ENCODE data around the gene TTF1. TPM values are rescaled to one million over a fixed set of nuclear protein-coding genes. Genes with fewer than 3 reads are reported as not detected.

TTF1 gene
- total and polyA plus RNA-seq, 11 donors: 13.0 to 25.2 (median 16.8) TPM

- no peaks in the 10 kb centered on the region for H3K4me1 ChIP-seq
- WGBS, 4 donors: 97 to 98% (median 97%) methylated on average over 3 of the region's 3 CpGs
- no peak overlapping the region for H3K4me3 ChIP-seq
- H3K36me3 ChIP-seq: peaks cover 3 to 99% (median 97%) of the 10 kb centered on the region in 9 donors
- no peak overlapping the region for H3K27ac ChIP-seq
- H3K9me3 ChIP-seq: no peaks in the 10 kb centered on the region
- DNase-seq (no peak), ATAC-seq (no peak)
- intact Hi-C loops (cut with DNase I): no loop called here
- H3K27me3 ChIP-seq: no peaks in the 10 kb centered on the region
- no peak for TF ChIP-seq POLR2A (IDR thresholded peaks at IDR 0.05)
- TF ChIP-seq, protein P1, sequence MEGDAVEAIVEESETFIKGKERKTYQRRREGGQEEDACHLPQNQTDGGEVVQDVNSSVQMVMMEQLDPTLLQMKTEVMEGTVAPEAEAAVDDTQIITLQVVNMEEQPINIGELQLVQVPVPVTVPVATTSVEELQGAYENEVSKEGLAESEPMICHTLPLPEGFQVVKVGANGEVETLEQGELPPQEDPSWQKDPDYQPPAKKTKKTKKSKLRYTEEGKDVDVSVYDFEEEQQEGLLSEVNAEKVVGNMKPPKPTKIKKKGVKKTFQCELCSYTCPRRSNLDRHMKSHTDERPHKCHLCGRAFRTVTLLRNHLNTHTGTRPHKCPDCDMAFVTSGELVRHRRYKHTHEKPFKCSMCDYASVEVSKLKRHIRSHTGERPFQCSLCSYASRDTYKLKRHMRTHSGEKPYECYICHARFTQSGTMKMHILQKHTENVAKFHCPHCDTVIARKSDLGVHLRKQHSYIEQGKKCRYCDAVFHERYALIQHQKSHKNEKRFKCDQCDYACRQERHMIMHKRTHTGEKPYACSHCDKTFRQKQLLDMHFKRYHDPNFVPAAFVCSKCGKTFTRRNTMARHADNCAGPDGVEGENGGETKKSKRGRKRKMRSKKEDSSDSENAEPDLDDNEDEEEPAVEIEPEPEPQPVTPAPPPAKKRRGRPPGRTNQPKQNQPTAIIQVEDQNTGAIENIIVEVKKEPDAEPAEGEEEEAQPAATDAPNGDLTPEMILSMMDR (IDR thresholded peaks at IDR 0.05): no peak
Measured at GRCh38 chr9:132334364-132334763, 72.3 kb downstream of the TTF1 start.

- no peak overlapping the region for H3K4me3 ChIP-seq
- H3K27me3 ChIP-seq: no peaks in the 10 kb centered on the region
- H3K9me3 ChIP-seq: no peaks in the 10 kb centered on the region
- H3K4me1 ChIP-seq: no peaks in the 10 kb centered on the region
- DNase-seq: no peak
- 53 to 78% (median 56%) methylated on average over 1 of the region's 1 CpG for WGBS, 4 donors
- intact Hi-C loops (cut with DNase I): no loop called here
- H3K36me3 ChIP-seq: peaks cover 3 to 99% (median 97%) of the 10 kb centered on the region in 9 donors
- ATAC-seq: peak in 2 of 4 donors; percentile 42 to 47
- H3K27ac ChIP-seq: no peak overlapping the region
- TF ChIP-seq, protein P1 (IDR thresholded peaks at IDR 0.05): no peak
- TF ChIP-seq POLR2A (IDR thresholded peaks at IDR 0.05): no peak
Measured at GRCh38 chr9:132333556-132333955, 73.1 kb downstream of the TTF1 start.

- WGBS, 4 donors: 97 to 100% (median 98%) methylated on average over 4 of the region's 4 CpGs
- DNase-seq: no peak
- Histone ChIP-seq H3K4me3 (no peak overlapping the region), H3K27ac (no peak overlapping the region), H3K4me1 (peaks cover 0 to 12% (median 0%) of the 10 kb centered on the region in 12 donors), H3K27me3 (no peaks in the 10 kb centered on the region), H3K9me3 (no peaks in the 10 kb centered on the region), H3K36me3 (peaks cover 3 to 98% (median 84%) of the 10 kb centered on the region in 9 donors)
- intact Hi-C loops (cut with DNase I): no loop called here
- TF ChIP-seq, protein P1 (IDR thresholded peaks at IDR 0.05): no peak
- no peak for TF ChIP-seq POLR2A (IDR thresholded peaks at IDR 0.05)
- ATAC-seq: no peak
Measured at GRCh38 chr9:132328580-132328979, 78.1 kb downstream of the TTF1 start.

DNA sequence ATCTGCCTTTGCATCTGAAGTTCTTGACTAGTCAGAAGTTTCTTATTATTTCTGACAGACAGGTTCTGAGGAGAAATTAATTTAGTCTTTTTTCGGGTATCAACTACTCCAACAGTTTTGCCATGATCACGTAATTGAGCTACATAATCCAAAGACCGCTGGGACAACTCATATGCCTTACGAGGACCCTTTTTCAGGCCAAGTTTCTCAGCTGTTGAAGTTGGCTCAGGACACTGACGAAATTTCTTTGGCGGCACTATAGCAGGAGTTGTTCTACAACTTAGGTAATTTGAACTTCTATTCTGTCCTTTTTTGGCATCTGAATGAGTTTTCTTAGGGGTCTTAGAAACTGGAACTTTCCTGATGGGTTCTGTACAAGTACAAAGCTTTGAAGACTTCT lies 79.1 kb downstream of the TTF1 start:
- WGBS, 4 donors: 88 to 98% (median 97%) methylated on average over 6 of the region's 6 CpGs
- Histone ChIP-seq H3K4me1 (peaks cover 0 to 14% (median 0%) of the 10 kb centered on the region in 12 donors), H3K36me3 (peaks cover 3 to 96% (median 80%) of the 10 kb centered on the region in 9 donors), H3K9me3 (no peaks in the 10 kb centered on the region), H3K27ac (no peak overlapping the region), H3K4me3 (no peak overlapping the region), H3K27me3 (no peaks in the 10 kb centered on the region)
- intact Hi-C loops (cut with DNase I): no loop called here
- no peak for DNase-seq
- ATAC-seq: no peak
- TF ChIP-seq, protein P1 (IDR thresholded peaks at IDR 0.05): no peak
- no peak for TF ChIP-seq POLR2A (IDR thresholded peaks at IDR 0.05)

Other genes with a start within 250 kb of the TTF1 start
- 1 to 10 TPM in 7 of 9 donors, under 1 TPM in 2; 0.40 to 4.1 (median 2.5) TPM for gene NTNG2, start 244.8 kb downstream of the TTF1 start, total RNA-seq
- gene NTNG2, start 244.8 kb downstream of the TTF1 start, polyA plus RNA-seq: 1 to 10 TPM in 1 of 2 donors, under 1 TPM in 1; 0.28 to 2.2 TPM
- gene SETX, start 51.9 kb downstream of the TTF1 start, total RNA-seq: 10 to 100 TPM; 19.3 to 42.5 (median 27.8) TPM
- 10 to 100 TPM; 11.7 to 25.4 TPM for gene SETX, start 51.9 kb downstream of the TTF1 start, polyA plus RNA-seq
- 1 to 10 TPM; 1.3 to 6.0 (median 2.2) TPM for gene CFAP77, start 3.4 kb upstream of the TTF1 start, total RNA-seq
- 1 to 10 TPM; 1.6 to 6.8 TPM for gene CFAP77, start 3.4 kb upstream of the TTF1 start, polyA plus RNA-seq
- gene BARHL1, start 175.8 kb upstream of the TTF1 start, total RNA-seq: not detected
- gene BARHL1, start 175.8 kb upstream of the TTF1 start, polyA plus RNA-seq: not detected